GM13976 (cell line): ENCODE measurements around the gene DAGLA.

Experiments
- DNase-seq: peaks from one replicate; pipeline ENCODE4 v3.0.0; 2012; ENCODE audit warnings: low spot score
- CTCF ChIP-seq: IDR thresholded peaks from 2 replicates; pipeline ENCODE4 v1.5.1; 2012; ENCODE audit warnings: borderline replicate concordance, mild to moderate bottlenecking; ENCODE audit not compliant: insufficient read depth; ENCODE audit errors: extremely low read depth, missing control alignments, control extremely low read depth
- in situ Hi-C: fragments of 300-500 bp; cut with MboI; formaldehyde crosslinking; loops from one replicate; pipeline ENCODE4 v1.12.0; 2022; ENCODE audit warnings: low sequenced_read_pairs, mixed read lengths, inconsistent platforms; ENCODE audit not compliant: unreplicated experiment

DAGLA gene

GRCh38 chr11:61775606-61776554, 95.7 kb downstream of the DAGLA start:
- TF ChIP-seq CTCF: no peak
- DNase-seq: no peak
- in situ Hi-C loops: no loop called here

GRCh38 chr11:61776561-61777075, 96.4 kb downstream of the DAGLA start:
- in situ Hi-C loops: no loop called here
- DNase-seq: peak; percentile 93
- peak; percentile 61 for TF ChIP-seq CTCF

GRCh38 chr11:61777234-61778090, 97.3 kb downstream of the DAGLA start:
- no peak for TF ChIP-seq CTCF
- in situ Hi-C loops: no loop called here
- peak; percentile 78 for DNase-seq

GRCh38 chr11:61778357-61778886, 98.2 kb downstream of the DAGLA start:
- no peak for TF ChIP-seq CTCF
- in situ Hi-C loops: no loop called here
- DNase-seq: no peak

- TF ChIP-seq CTCF: no peak
- in situ Hi-C loops: no loop called here
- no peak for DNase-seq
Measured at GRCh38 chr11:61778920-61779650, 98.9 kb downstream of the DAGLA start.
